GM10266 (cell line): Measurements from ENCODE around the gene MPHOSPH9.

Experiments
- DNase-seq: peaks from one replicate; pipeline ENCODE4 v3.0.0; 2012; ENCODE audit errors: extremely low spot score
- CTCF ChIP-seq: IDR thresholded peaks from 2 replicates; pipeline ENCODE4 v1.5.1; 2012; ENCODE audit warnings: mild to moderate bottlenecking, low read depth; ENCODE audit not compliant: control insufficient read depth, insufficient read depth; ENCODE audit errors: missing control alignments

The MPHOSPH9 gene

GRCh38 chr12:123151457-123152454 is 81.2 kb downstream of the MPHOSPH9 start:
- no peak for TF ChIP-seq CTCF

GRCh38 chr12:123150744-123151456 is 82.0 kb downstream of the MPHOSPH9 start, which contains the start of gene PITPNM2:
TSS of gene PITPNM2 (minus strand) at chr12:123151090. CDS start at chr12:123034590, 116,500 bp downstream.
- peak; percentile 52 for TF ChIP-seq CTCF

More at GRCh38 chr12:123151457-123152454, 81.2 kb downstream of the MPHOSPH9 start:
- DNase-seq: no peak

GRCh38 chr12:123150275-123150743 is 82.6 kb downstream of the MPHOSPH9 start:
- no peak for TF ChIP-seq CTCF
- peak; percentile 60 for DNase-seq

More at GRCh38 chr12:123150744-123151456, 82.0 kb downstream of the MPHOSPH9 start, which contains the start of gene PITPNM2:
- DNase-seq: peak; percentile 84

GRCh38 chr12:123149501-123150274 is 83.3 kb downstream of the MPHOSPH9 start:
- TF ChIP-seq CTCF: no peak
- no peak for DNase-seq

GRCh38 chr12:123149088-123149487 is 83.9 kb downstream of the MPHOSPH9 start:
- DNase-seq: no peak
- no peak for TF ChIP-seq CTCF

GRCh38 chr12:123148655-123149054 is 84.3 kb downstream of the MPHOSPH9 start:
- TF ChIP-seq CTCF: no peak
- no peak for DNase-seq
